HEK293 (cell line): ENCODE measurements around the gene NEK7.

Experiments
- CTCF ChIA-PET: fragments of 350-600 bp; formaldehyde crosslinking; extraction: SDS; loops from one replicate; lab custom pipeline; 2021; ENCODE audit warnings: antibody characterized with exemption; lab: Yijun Ruan, JAX
- POLR2A ChIA-PET: fragments of 300-600 bp; formaldehyde crosslinking; extraction: SDS; loops from one replicate; lab custom pipeline; 2020; ENCODE audit warnings: antibody characterized with exemption, inconsistent platforms; lab: Yijun Ruan, JAX
- H3K27ac ChIP-seq: fragments of 200-500 bp; sonication (Bioruptor generic); 2 replicates; pipeline ENCODE4 v1.5.1; 2014; ENCODE audit warnings: low read depth, low read length, control low read depth, inconsistent platforms; ENCODE audit errors: extremely low read depth
- H3K36me3 ChIP-seq, 2 experiments: fragments of 200-500 bp in 1 of 2; sonication (Bioruptor generic) in 1 of 2; 1 replicate in 1 of 2; 2 replicates in 1 of 2; pipeline ENCODE4 v1.5.1; 2014 to 2017; ENCODE audit warnings: inconsistent platforms in 2 of 2, low read length in 2 of 2; ENCODE audit not compliant: control insufficient read depth in 2 of 2, insufficient read depth in 1 of 2
- H3K4me1 ChIP-seq: fragments of 200-500 bp; sonication (Bioruptor generic); 2 replicates; pipeline ENCODE4 v1.5.1; 2014; ENCODE audit warnings: mild to moderate bottlenecking, low read length, inconsistent platforms; ENCODE audit not compliant: control insufficient read depth, insufficient read depth
- H3K4me3 ChIP-seq: 2 replicates; pipeline ENCODE4 v1.5.1; 2011; ENCODE audit warnings: low read depth, mild to moderate bottlenecking, control low read depth, low read length, moderate library complexity
- H3K9me3 ChIP-seq: fragments of 200-500 bp; sonication (Bioruptor generic); 2 replicates; pipeline ENCODE4 v1.5.1; 2014; ENCODE audit warnings: low read depth, low read length, inconsistent platforms; ENCODE audit not compliant: control insufficient read depth, insufficient read depth
- BCL6B ChIP-seq: fragments of 450-650 bp; formaldehyde crosslinking; IDR thresholded peaks from 2 replicates; pipeline ENCODE4 v1.5.1; 2017; ENCODE audit warnings: missing biosample characterization, missing genetic modification characterization
- PRDM2 ChIP-seq: fragments of 450-650 bp; formaldehyde crosslinking; IDR thresholded peaks from 2 replicates; pipeline ENCODE4 v1.5.1; 2016; ENCODE audit warnings: missing biosample characterization, missing genetic modification characterization, borderline replicate concordance
- SCRT1 ChIP-seq: fragments of 450-650 bp; formaldehyde crosslinking; IDR thresholded peaks from 2 replicates; pipeline ENCODE4 v1.5.1; 2016; ENCODE audit warnings: missing biosample characterization, missing genetic modification characterization, borderline replicate concordance
- ZNF133 ChIP-seq: fragments of 450-650 bp; formaldehyde crosslinking; IDR thresholded peaks from 2 replicates; pipeline ENCODE4 v1.5.1; 2016; ENCODE audit warnings: missing biosample characterization, missing genetic modification characterization
- ZNF146 ChIP-seq: fragments of 450-650 bp; formaldehyde crosslinking; IDR thresholded peaks from 2 replicates; pipeline ENCODE4 v1.5.1; 2016; ENCODE audit warnings: missing biosample characterization, missing genetic modification characterization
- ZNF169 ChIP-seq: fragments of 450-650 bp; formaldehyde crosslinking; IDR thresholded peaks from 2 replicates; pipeline ENCODE4 v1.5.1; 2016; ENCODE audit warnings: missing biosample characterization, missing genetic modification characterization
- ZNF37A ChIP-seq: fragments of 450-650 bp; IDR thresholded peaks from 2 replicates; pipeline ENCODE4 v1.5.1; 2018; ENCODE audit warnings: missing biosample characterization, missing genetic modification characterization
- ZNF394 ChIP-seq: fragments of 450-650 bp; formaldehyde crosslinking; IDR thresholded peaks from 2 replicates; pipeline ENCODE4 v1.5.1; 2016; ENCODE audit warnings: missing biosample characterization, missing genetic modification characterization, mild to moderate bottlenecking, moderate library complexity, borderline replicate concordance
- ZNF510 ChIP-seq: fragments of 450-650 bp; formaldehyde crosslinking; IDR thresholded peaks from 2 replicates; pipeline ENCODE4 v1.5.1; 2018; ENCODE audit warnings: mild to moderate bottlenecking, missing genetic modification characterization, missing biosample characterization; ENCODE audit not compliant: insufficient replicate concordance
- ZNF580 ChIP-seq: fragments of 450-650 bp; formaldehyde crosslinking; IDR thresholded peaks from 2 replicates; pipeline ENCODE4 v1.5.1; 2016; ENCODE audit warnings: missing biosample characterization, missing genetic modification characterization
- ZNF776 ChIP-seq: fragments of 450-650 bp; formaldehyde crosslinking; IDR thresholded peaks from 2 replicates; pipeline ENCODE4 v1.5.0; 2017; ENCODE audit warnings: missing biosample characterization, missing genetic modification characterization, borderline replicate concordance
- ZNF792 ChIP-seq: fragments of 450-650 bp; formaldehyde crosslinking; IDR thresholded peaks from 2 replicates; pipeline ENCODE4 v1.5.1; 2016; ENCODE audit warnings: missing biosample characterization, missing genetic modification characterization
- TF ChIP-seq, protein P1 (sequence below): fragments of 450-650 bp; formaldehyde crosslinking; IDR thresholded peaks from 2 replicates; pipeline ENCODE4 v1.5.1; 2016; ENCODE audit warnings: missing biosample characterization, missing genetic modification characterization, low read depth
- TF ChIP-seq, protein P2 (sequence below): fragments of 450-650 bp; formaldehyde crosslinking; IDR thresholded peaks from 2 replicates; pipeline ENCODE4 v1.5.1; 2016; ENCODE audit warnings: missing biosample characterization, missing genetic modification characterization

NEK7 gene

GRCh38 chr1:198318085-198318484 lies 161.3 kb downstream of the NEK7 start (continued):
- TF ChIP-seq, protein P1, sequence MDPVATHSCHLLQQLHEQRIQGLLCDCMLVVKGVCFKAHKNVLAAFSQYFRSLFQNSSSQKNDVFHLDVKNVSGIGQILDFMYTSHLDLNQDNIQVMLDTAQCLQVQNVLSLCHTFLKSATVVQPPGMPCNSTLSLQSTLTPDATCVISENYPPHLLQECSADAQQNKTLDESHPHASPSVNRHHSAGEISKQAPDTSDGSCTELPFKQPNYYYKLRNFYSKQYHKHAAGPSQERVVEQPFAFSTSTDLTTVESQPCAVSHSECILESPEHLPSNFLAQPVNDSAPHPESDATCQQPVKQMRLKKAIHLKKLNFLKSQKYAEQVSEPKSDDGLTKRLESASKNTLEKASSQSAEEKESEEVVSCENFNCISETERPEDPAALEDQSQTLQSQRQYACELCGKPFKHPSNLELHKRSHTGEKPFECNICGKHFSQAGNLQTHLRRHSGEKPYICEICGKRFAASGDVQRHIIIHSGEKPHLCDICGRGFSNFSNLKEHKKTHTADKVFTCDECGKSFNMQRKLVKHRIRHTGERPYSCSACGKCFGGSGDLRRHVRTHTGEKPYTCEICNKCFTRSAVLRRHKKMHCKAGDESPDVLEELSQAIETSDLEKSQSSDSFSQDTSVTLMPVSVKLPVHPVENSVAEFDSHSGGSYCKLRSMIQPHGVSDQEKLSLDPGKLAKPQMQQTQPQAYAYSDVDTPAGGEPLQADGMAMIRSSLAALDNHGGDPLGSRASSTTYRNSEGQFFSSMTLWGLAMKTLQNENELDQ (tag by site-specific recombination): no peak
- TF ChIP-seq BCL6B (tag by site-specific recombination): no peak
- TF ChIP-seq ZNF510 (tag by site-specific recombination): no peak
- no peak for TF ChIP-seq ZNF792 (tag by site-specific recombination)
- TF ChIP-seq SCRT1: no peak
- TF ChIP-seq ZNF580: no peak
- TF ChIP-seq ZNF133 (tag by site-specific recombination): no peak

GRCh38 chr1:198320759-198321158 lies 164.0 kb downstream of the NEK7 start:
- CTCF ChIA-PET: no interaction called here
- TF ChIP-seq SCRT1 (no peak), ZNF146 (no peak), ZNF37A (no peak), ZNF169 (tag by site-specific recombination) (no peak), ZNF394 (tag by site-specific recombination) (no peak), PRDM2 (tag by site-specific recombination) (no peak), ZNF776 (no peak)
- TF ChIP-seq, protein P2, sequence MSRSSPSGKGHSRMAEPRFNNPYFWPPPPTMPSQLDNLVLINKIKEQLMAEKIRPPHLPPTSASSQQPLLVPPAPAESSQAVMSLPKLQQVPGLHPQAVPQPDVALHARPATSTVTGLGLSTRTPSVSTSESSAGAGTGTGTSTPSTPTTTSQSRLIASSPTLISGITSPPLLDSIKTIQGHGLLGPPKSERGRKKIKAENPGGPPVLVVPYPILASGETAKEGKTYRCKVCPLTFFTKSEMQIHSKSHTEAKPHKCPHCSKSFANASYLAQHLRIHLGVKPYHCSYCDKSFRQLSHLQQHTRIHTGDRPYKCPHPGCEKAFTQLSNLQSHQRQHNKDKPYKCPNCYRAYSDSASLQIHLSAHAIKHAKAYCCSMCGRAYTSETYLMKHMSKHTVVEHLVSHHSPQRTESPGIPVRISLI (tag by site-specific recombination): no peak
- POLR2A ChIA-PET: no interaction called here

More at GRCh38 chr1:198320759-198321158, 164.0 kb downstream of the NEK7 start:
- Histone ChIP-seq H3K27ac (no peak overlapping the region), H3K9me3 (no peaks in the 10 kb centered on the region), H3K36me3 (peaks cover 0 to 8% of the 10 kb centered on the region in 2 experiments; a peak in 1 of 3 replicates), H3K4me3 (no peak overlapping the region), H3K4me1 (no peaks in the 10 kb centered on the region)
